A549 (cell line): ENCODE results near the gene RING1. TPM values are rescaled to one million over a fixed set of nuclear protein-coding genes. Genes with fewer than 3 reads are reported as not detected.

Source experiments
- polyA plus RNA-seq, 4 experiments: library from polyadenylated mRNA; depleted of rRNA in 3 of 4; stranded (reverse); fragments of >200 nt; fragmentation: RNase III in 1 of 4; extraction: RNeasy Plus Mini Kit Qiagen cat#74134 plus additional on column Dnase treatment in 1 of 4; gene quantifications; 2 replicates in 3 of 4; 3 replicates in 1 of 4; pipeline ENCODE4 v1.2.3, GENCODE V29; 2011 to 2017
- small RNA-seq, 6 experiments: library from RNA; depleted of rRNA; stranded (forward); fragments of <200 nt; gene quantifications; one replicate each; pipeline ENCODE3, GENCODE V24; 2012

Gene RING1
- polyA plus RNA-seq, 2 of the 4 experiments (the other 2 are of a cell fraction) = 12.7 to 35.0 TPM

Small RNA genes within 50 kb of the gene (small RNA-seq; reads per million reads assigned to genes)
- gene MIR219A1 (0.12 to 59.5 (median 26.0) reads per million in 6 experiments), gene RNY4P10 (0 to 257 (median 0.27) reads per million in 6 experiments)

Other genes with a start within 250 kb of the RING1 start
- 136 and 153 TPM in 2 replicates for gene BRD2, start 239.9 kb upstream of the RING1 start, polyA plus RNA-seq (2011; rRNA removed)
- gene BRD2, start 239.9 kb upstream of the RING1 start, polyA plus RNA-seq (2017; fragmentation: RNase III; extraction: RNeasy Plus Mini Kit Qiagen cat#74134 plus additional on column Dnase treatment) = 92.1 to 93.6 TPM (median 92.5 TPM) in 3 replicates
- gene HLA-DOA, start 198.9 kb upstream of the RING1 start, polyA plus RNA-seq (2011; rRNA removed) = 0.25 and 0.27 TPM in 2 replicates
- 0.03 TPM in 1 of 3 replicates, not detected in the others for gene HLA-DOA, start 198.9 kb upstream of the RING1 start, polyA plus RNA-seq (2017; fragmentation: RNase III; extraction: RNeasy Plus Mini Kit Qiagen cat#74134 plus additional on column Dnase treatment)
- not detected in 2 replicates for gene HLA-DPA1, start 134.9 kb upstream of the RING1 start, polyA plus RNA-seq (2011; rRNA removed)
- 0.09 TPM in 1 of 3 replicates, not detected in the others for gene HLA-DPA1, start 134.9 kb upstream of the RING1 start, polyA plus RNA-seq (2017; fragmentation: RNase III; extraction: RNeasy Plus Mini Kit Qiagen cat#74134 plus additional on column Dnase treatment)
- gene HLA-DPB1, start 132.5 kb upstream of the RING1 start, polyA plus RNA-seq (2011; rRNA removed) = not detected in 2 replicates
- not detected in 3 replicates for gene HLA-DPB1, start 132.5 kb upstream of the RING1 start, polyA plus RNA-seq (2017; fragmentation: RNase III; extraction: RNeasy Plus Mini Kit Qiagen cat#74134 plus additional on column Dnase treatment)
- gene COL11A2, start 16.0 kb upstream of the RING1 start, polyA plus RNA-seq (2011; rRNA removed) = 0.66 and 0.73 TPM in 2 replicates
- gene COL11A2, start 16.0 kb upstream of the RING1 start, polyA plus RNA-seq (2017; fragmentation: RNase III; extraction: RNeasy Plus Mini Kit Qiagen cat#74134 plus additional on column Dnase treatment) = 0.93 to 1.3 TPM (median 1.1 TPM) in 3 replicates
- 15.6 and 21.1 TPM in 2 replicates for gene RXRB, start 7.8 kb upstream of the RING1 start, polyA plus RNA-seq (2011; rRNA removed)
- gene RXRB, start 7.8 kb upstream of the RING1 start, polyA plus RNA-seq (2017; fragmentation: RNase III; extraction: RNeasy Plus Mini Kit Qiagen cat#74134 plus additional on column Dnase treatment) = 19.1 to 21.3 TPM (median 20.3 TPM) in 3 replicates
- gene SLC39A7, start 7.6 kb upstream of the RING1 start, polyA plus RNA-seq (2011; rRNA removed) = 59.0 and 66.5 TPM in 2 replicates
- 104 to 125 TPM (median 122 TPM) in 3 replicates for gene SLC39A7, start 7.6 kb upstream of the RING1 start, polyA plus RNA-seq (2017; fragmentation: RNase III; extraction: RNeasy Plus Mini Kit Qiagen cat#74134 plus additional on column Dnase treatment)
- gene HSD17B8, start 3.8 kb upstream of the RING1 start, polyA plus RNA-seq (2011; rRNA removed) = 15.9 and 16.5 TPM in 2 replicates
- 9.3 to 9.6 TPM (median 9.5 TPM) in 3 replicates for gene HSD17B8, start 3.8 kb upstream of the RING1 start, polyA plus RNA-seq (2017; fragmentation: RNase III; extraction: RNeasy Plus Mini Kit Qiagen cat#74134 plus additional on column Dnase treatment)
- gene VPS52, start 63.4 kb downstream of the RING1 start, polyA plus RNA-seq (2011; rRNA removed) = 38.9 and 44.3 TPM in 2 replicates
- 22.8 to 28.0 TPM (median 22.8 TPM) in 3 replicates for gene VPS52, start 63.4 kb downstream of the RING1 start, polyA plus RNA-seq (2017; fragmentation: RNase III; extraction: RNeasy Plus Mini Kit Qiagen cat#74134 plus additional on column Dnase treatment)
- gene RPS18, start 63.6 kb downstream of the RING1 start, polyA plus RNA-seq (2011; rRNA removed) = 3,426 and 3,692 TPM in 2 replicates
- 3,611 to 3,881 TPM (median 3,639 TPM) in 3 replicates for gene RPS18, start 63.6 kb downstream of the RING1 start, polyA plus RNA-seq (2017; fragmentation: RNase III; extraction: RNeasy Plus Mini Kit Qiagen cat#74134 plus additional on column Dnase treatment)
- 0.54 and 0.74 TPM in 2 replicates for gene B3GALT4, start 68.6 kb downstream of the RING1 start, polyA plus RNA-seq (2011; rRNA removed)
- gene B3GALT4, start 68.6 kb downstream of the RING1 start, polyA plus RNA-seq (2017; fragmentation: RNase III; extraction: RNeasy Plus Mini Kit Qiagen cat#74134 plus additional on column Dnase treatment) = 0.24 to 0.41 TPM (median 0.27 TPM) in 3 replicates
- 35.1 TPM in 2 replicates for gene WDR46, start 80.7 kb downstream of the RING1 start, polyA plus RNA-seq (2011; rRNA removed)
- gene WDR46, start 80.7 kb downstream of the RING1 start, polyA plus RNA-seq (2017; fragmentation: RNase III; extraction: RNeasy Plus Mini Kit Qiagen cat#74134 plus additional on column Dnase treatment) = 88.4 to 91.2 TPM (median 89.6 TPM) in 3 replicates
- gene PFDN6, start 81.1 kb downstream of the RING1 start, polyA plus RNA-seq (2011; rRNA removed) = 61.2 and 84.6 TPM in 2 replicates
- gene PFDN6, start 81.1 kb downstream of the RING1 start, polyA plus RNA-seq (2017; fragmentation: RNase III; extraction: RNeasy Plus Mini Kit Qiagen cat#74134 plus additional on column Dnase treatment) = 117 to 138 TPM (median 120 TPM) in 3 replicates
- gene RGL2, start 90.4 kb downstream of the RING1 start, polyA plus RNA-seq (2011; rRNA removed) = 11.6 and 12.9 TPM in 2 replicates
- gene RGL2, start 90.4 kb downstream of the RING1 start, polyA plus RNA-seq (2017; fragmentation: RNase III; extraction: RNeasy Plus Mini Kit Qiagen cat#74134 plus additional on column Dnase treatment) = 9.6 to 13.9 TPM (median 12.9 TPM) in 3 replicates
- 16.8 and 17.1 TPM in 2 replicates for gene TAPBP, start 105.6 kb downstream of the RING1 start, polyA plus RNA-seq (2011; rRNA removed)
- gene TAPBP, start 105.6 kb downstream of the RING1 start, polyA plus RNA-seq (2017; fragmentation: RNase III; extraction: RNeasy Plus Mini Kit Qiagen cat#74134 plus additional on column Dnase treatment) = 32.2 to 40.0 TPM (median 37.5 TPM) in 3 replicates
- 3.2 and 4.2 TPM in 2 replicates for gene ZBTB22, start 109.2 kb downstream of the RING1 start, polyA plus RNA-seq (2011; rRNA removed)
- gene ZBTB22, start 109.2 kb downstream of the RING1 start, polyA plus RNA-seq (2017; fragmentation: RNase III; extraction: RNeasy Plus Mini Kit Qiagen cat#74134 plus additional on column Dnase treatment) = 5.1 to 8.4 TPM (median 8.3 TPM) in 3 replicates
- 20.3 and 24.4 TPM in 2 replicates for gene DAXX, start 114.5 kb downstream of the RING1 start, polyA plus RNA-seq (2011; rRNA removed)
- gene DAXX, start 114.5 kb downstream of the RING1 start, polyA plus RNA-seq (2017; fragmentation: RNase III; extraction: RNeasy Plus Mini Kit Qiagen cat#74134 plus additional on column Dnase treatment) = 34.5 to 45.8 TPM (median 41.3 TPM) in 3 replicates
- 23.0 and 23.9 TPM in 2 replicates for gene KIFC1, start 183.3 kb downstream of the RING1 start, polyA plus RNA-seq (2011; rRNA removed)
- gene KIFC1, start 183.3 kb downstream of the RING1 start, polyA plus RNA-seq (2017; fragmentation: RNase III; extraction: RNeasy Plus Mini Kit Qiagen cat#74134 plus additional on column Dnase treatment) = 29.1 to 33.7 TPM (median 30.5 TPM) in 3 replicates
- 14.0 and 21.2 TPM in 2 replicates for gene PHF1, start 202.5 kb downstream of the RING1 start, polyA plus RNA-seq (2011; rRNA removed)
- gene PHF1, start 202.5 kb downstream of the RING1 start, polyA plus RNA-seq (2017; fragmentation: RNase III; extraction: RNeasy Plus Mini Kit Qiagen cat#74134 plus additional on column Dnase treatment) = 16.6 to 21.6 TPM (median 21.4 TPM) in 3 replicates
- gene CUTA, start 209.6 kb downstream of the RING1 start, polyA plus RNA-seq (2011; rRNA removed) = 98.9 and 106 TPM in 2 replicates
- 171 to 175 TPM (median 172 TPM) in 3 replicates for gene CUTA, start 209.6 kb downstream of the RING1 start, polyA plus RNA-seq (2017; fragmentation: RNase III; extraction: RNeasy Plus Mini Kit Qiagen cat#74134 plus additional on column Dnase treatment)
- 2.2 and 3.6 TPM in 2 replicates for gene SYNGAP1, start 211.6 kb downstream of the RING1 start, polyA plus RNA-seq (2011; rRNA removed)
- gene SYNGAP1, start 211.6 kb downstream of the RING1 start, polyA plus RNA-seq (2017; fragmentation: RNase III; extraction: RNeasy Plus Mini Kit Qiagen cat#74134 plus additional on column Dnase treatment) = 6.9 to 10.8 TPM (median 9.2 TPM) in 3 replicates
- 6.9 and 9.5 TPM in 2 replicates for gene ZBTB9, start 246.1 kb downstream of the RING1 start, polyA plus RNA-seq (2011; rRNA removed)
- gene ZBTB9, start 246.1 kb downstream of the RING1 start, polyA plus RNA-seq (2017; fragmentation: RNase III; extraction: RNeasy Plus Mini Kit Qiagen cat#74134 plus additional on column Dnase treatment) = 9.1 to 9.9 TPM (median 9.5 TPM) in 3 replicates